ENCODE measurements around the gene OTOP3.

- no peak for TF ChIP-seq TCF12 (IDR thresholded peaks at IDR 0.05; ENCODE audit: low read depth)
- TF ChIP-seq EGR1 (IDR thresholded peaks at IDR 0.05), result no peak
- no peak for TF ChIP-seq YY1 (IDR thresholded peaks at IDR 0.05; ENCODE audit: low read depth)
- no peak for TF ChIP-seq EP300 (IDR thresholded peaks at IDR 0.05; ENCODE audit: borderline replicate concordance)
- TF ChIP-seq MAX (IDR thresholded peaks at IDR 0.05), result no peak
- no peak for TF ChIP-seq TAF1 (IDR thresholded peaks at IDR 0.05; ENCODE audit: low read depth)
These were observed 60.1 kb downstream of the OTOP3 start for GRCh38 chr17:74995847-74996246.

All from Ishikawa (cell line).